Calu3 (cell line): ENCODE measurements around the gene LGR6. TPM values are rescaled to one million over a fixed set of nuclear protein-coding genes. Genes with fewer than 3 reads are reported as not detected.

Experiments used
- BruUV-seq: library from RNA; stranded (reverse); fragments of 400-500 nt; replicated peaks from 2 replicates; lab custom pipeline; 2021; lab: Mats Ljungman, UMichigan
- CTCF ChIA-PET: fragments of 300-600 bp; sonication (Branson Sonifier 250); formaldehyde crosslinking; loops from one replicate; lab custom pipeline; 2022; ENCODE audit warnings: antibody characterized with exemption; lab: Charles Lee
- DNase-seq: peaks from one replicate; pipeline ENCODE4 v3.0.0; 2022
- H3K27ac Mint-ChIP-seq: one replicate; pipeline ENCODE4 v1.8.0; 2022; ENCODE audit warnings: mixed read lengths; ENCODE audit not compliant: unreplicated experiment
- H3K27me3 Mint-ChIP-seq: one replicate; pipeline ENCODE4 v1.8.0; 2022; ENCODE audit warnings: mixed read lengths; ENCODE audit not compliant: unreplicated experiment
- H3K36me3 Mint-ChIP-seq: one replicate; pipeline ENCODE4 v1.8.0; 2022; ENCODE audit warnings: mild to moderate bottlenecking, moderate library complexity, mixed read lengths; ENCODE audit not compliant: insufficient read depth, unreplicated experiment
- H3K4me1 Mint-ChIP-seq: one replicate; pipeline ENCODE4 v1.8.0; 2022; ENCODE audit warnings: mild to moderate bottlenecking, low read depth, mixed read lengths; ENCODE audit not compliant: unreplicated experiment
- H3K4me3 Mint-ChIP-seq: one replicate; pipeline ENCODE4 v1.8.0; 2022; ENCODE audit warnings: mild to moderate bottlenecking, low read depth, moderate library complexity, mixed read lengths; ENCODE audit not compliant: unreplicated experiment
- H3K9me3 Mint-ChIP-seq: one replicate; pipeline ENCODE4 v1.8.0; 2022; ENCODE audit warnings: low read depth, mixed read lengths; ENCODE audit not compliant: unreplicated experiment
- CTCF ChIP-seq: fragments of 200-600 bp; IDR thresholded peaks from one replicate; pipeline ENCODE4 v1.8.0; 2022; ENCODE audit warnings: antibody characterized with exemption; ENCODE audit not compliant: unreplicated experiment
- intact Hi-C: fragments of 100-400 bp; cut with micrococcal nuclease; formaldehyde crosslinking; loops from one replicate; pipeline ENCODE4 v1.10.0; 2022; ENCODE audit not compliant: unreplicated experiment
- total RNA-seq: library from RNA; stranded (reverse); gene quantifications from 2 replicates; pipeline ENCODE4 v1.2.3, GENCODE V29; 2022

LGR6 gene
- total RNA-seq, 1 experiment from 2014 or later = not detected

GRCh38 chr1:202247104-202247503 lies 53.5 kb downstream of the LGR6 start:
- Mint-ChIP-seq H3K27ac (no peak overlapping the region), H3K27me3 (peaks cover 97% of the 10 kb centered on the region), H3K4me3 (no peak overlapping the region), H3K36me3 (no peaks in the 10 kb centered on the region), H3K4me1 (no peaks in the 10 kb centered on the region), H3K9me3 (no peaks in the 10 kb centered on the region)
- intact Hi-C loops = no loop called here
- no peak for TF ChIP-seq CTCF
- no TSS peak for BruUV-seq
- CTCF ChIA-PET = no interaction called here
- DNase-seq = no peak

- DNase-seq = no peak
- no peaks in the 10 kb centered on the region for H3K36me3 Mint-ChIP-seq
- intact Hi-C loops = no loop called here
- no peak overlapping the region for H3K27ac Mint-ChIP-seq
- BruUV-seq = no TSS peak
- H3K4me1 Mint-ChIP-seq = no peaks in the 10 kb centered on the region
- H3K9me3 Mint-ChIP-seq = no peaks in the 10 kb centered on the region
- no peak for TF ChIP-seq CTCF
- H3K27me3 Mint-ChIP-seq = peaks cover 93% of the 10 kb centered on the region
- CTCF ChIA-PET = interaction anchor here (0.6 kb wide), 1 partner anchor 1726 kb away, joined by 3 read pairs; no protein-coding TSS in a partner anchor
- H3K4me3 Mint-ChIP-seq = no peak overlapping the region
Measured at GRCh38 chr1:202247837-202248795, 54.5 kb downstream of the LGR6 start.

- intact Hi-C loops = no loop called here
- CTCF ChIA-PET = no interaction called here
- no peak overlapping the region for H3K4me3 Mint-ChIP-seq
- no peak overlapping the region for H3K27ac Mint-ChIP-seq
- no TSS peak for BruUV-seq
- no peaks in the 10 kb centered on the region for H3K4me1 Mint-ChIP-seq
- no peak for DNase-seq
- H3K9me3 Mint-ChIP-seq = no peaks in the 10 kb centered on the region
- H3K36me3 Mint-ChIP-seq = no peaks in the 10 kb centered on the region
- peaks cover 86% of the 10 kb centered on the region for H3K27me3 Mint-ChIP-seq
- no peak for TF ChIP-seq CTCF
Measured at GRCh38 chr1:202248861-202249260, 55.3 kb downstream of the LGR6 start.

- Mint-ChIP-seq H3K27me3 (peaks cover 80% of the 10 kb centered on the region), H3K36me3 (no peaks in the 10 kb centered on the region), H3K4me1 (peaks cover 4% of the 10 kb centered on the region), H3K4me3 (no peak overlapping the region), H3K9me3 (no peaks in the 10 kb centered on the region), H3K27ac (no peak overlapping the region)
- CTCF ChIA-PET = no interaction called here
- BruUV-seq = no TSS peak
- no peak for DNase-seq
- intact Hi-C loops = no loop called here
- TF ChIP-seq CTCF = no peak
Measured at GRCh38 chr1:202249436-202249835, 55.8 kb downstream of the LGR6 start.
